ENCODE results near the gene STAMBP. TPM values are rescaled to one million over a fixed set of nuclear protein-coding genes. Genes with fewer than 3 reads are reported as not detected.

STAMBP gene
- total and polyA plus RNA-seq, 2 of the 13 experiments (the other 11 are each of a cell fraction or from before 2014, with no cell fraction given) = 49.6 to 53.2 TPM

DNA sequence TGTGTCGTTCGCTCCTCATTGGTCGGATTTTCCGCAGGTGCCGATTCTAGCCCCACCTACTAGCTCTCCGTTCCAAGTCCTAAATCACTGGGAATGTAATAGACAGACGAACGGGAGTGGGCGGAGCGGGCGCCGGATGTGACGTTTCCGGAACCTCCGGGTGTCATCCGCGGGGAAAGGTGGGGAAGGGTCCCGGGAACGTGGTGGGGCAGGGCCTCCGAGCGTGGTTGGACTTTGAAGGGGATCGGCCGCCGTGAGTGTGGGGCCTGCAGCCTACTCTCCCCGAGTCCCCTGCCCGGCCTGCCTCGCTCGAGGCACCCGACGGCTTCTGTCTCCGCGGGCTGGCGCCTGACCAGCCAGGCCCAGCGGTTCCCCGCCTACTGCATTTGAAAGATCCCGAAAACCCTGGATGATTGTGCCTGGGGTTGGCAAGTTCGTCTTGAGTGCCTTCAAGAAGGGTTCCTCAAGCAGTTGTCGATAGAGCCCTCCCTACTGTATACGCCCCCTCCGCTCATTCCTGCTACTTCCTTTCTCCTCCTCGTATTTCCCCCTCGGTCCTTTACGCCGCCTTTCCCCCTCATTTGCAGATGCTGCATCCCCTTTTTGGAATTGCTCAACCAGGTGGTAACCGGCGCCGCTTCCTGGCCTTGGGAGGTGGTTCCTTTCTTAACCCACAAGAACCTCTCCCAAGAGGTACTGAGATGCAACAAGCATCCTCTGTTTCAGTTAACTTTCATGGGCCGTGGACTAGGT lies at the start of gene STAMBP (continued):
- TF ChIP-seq, protein P1, sequence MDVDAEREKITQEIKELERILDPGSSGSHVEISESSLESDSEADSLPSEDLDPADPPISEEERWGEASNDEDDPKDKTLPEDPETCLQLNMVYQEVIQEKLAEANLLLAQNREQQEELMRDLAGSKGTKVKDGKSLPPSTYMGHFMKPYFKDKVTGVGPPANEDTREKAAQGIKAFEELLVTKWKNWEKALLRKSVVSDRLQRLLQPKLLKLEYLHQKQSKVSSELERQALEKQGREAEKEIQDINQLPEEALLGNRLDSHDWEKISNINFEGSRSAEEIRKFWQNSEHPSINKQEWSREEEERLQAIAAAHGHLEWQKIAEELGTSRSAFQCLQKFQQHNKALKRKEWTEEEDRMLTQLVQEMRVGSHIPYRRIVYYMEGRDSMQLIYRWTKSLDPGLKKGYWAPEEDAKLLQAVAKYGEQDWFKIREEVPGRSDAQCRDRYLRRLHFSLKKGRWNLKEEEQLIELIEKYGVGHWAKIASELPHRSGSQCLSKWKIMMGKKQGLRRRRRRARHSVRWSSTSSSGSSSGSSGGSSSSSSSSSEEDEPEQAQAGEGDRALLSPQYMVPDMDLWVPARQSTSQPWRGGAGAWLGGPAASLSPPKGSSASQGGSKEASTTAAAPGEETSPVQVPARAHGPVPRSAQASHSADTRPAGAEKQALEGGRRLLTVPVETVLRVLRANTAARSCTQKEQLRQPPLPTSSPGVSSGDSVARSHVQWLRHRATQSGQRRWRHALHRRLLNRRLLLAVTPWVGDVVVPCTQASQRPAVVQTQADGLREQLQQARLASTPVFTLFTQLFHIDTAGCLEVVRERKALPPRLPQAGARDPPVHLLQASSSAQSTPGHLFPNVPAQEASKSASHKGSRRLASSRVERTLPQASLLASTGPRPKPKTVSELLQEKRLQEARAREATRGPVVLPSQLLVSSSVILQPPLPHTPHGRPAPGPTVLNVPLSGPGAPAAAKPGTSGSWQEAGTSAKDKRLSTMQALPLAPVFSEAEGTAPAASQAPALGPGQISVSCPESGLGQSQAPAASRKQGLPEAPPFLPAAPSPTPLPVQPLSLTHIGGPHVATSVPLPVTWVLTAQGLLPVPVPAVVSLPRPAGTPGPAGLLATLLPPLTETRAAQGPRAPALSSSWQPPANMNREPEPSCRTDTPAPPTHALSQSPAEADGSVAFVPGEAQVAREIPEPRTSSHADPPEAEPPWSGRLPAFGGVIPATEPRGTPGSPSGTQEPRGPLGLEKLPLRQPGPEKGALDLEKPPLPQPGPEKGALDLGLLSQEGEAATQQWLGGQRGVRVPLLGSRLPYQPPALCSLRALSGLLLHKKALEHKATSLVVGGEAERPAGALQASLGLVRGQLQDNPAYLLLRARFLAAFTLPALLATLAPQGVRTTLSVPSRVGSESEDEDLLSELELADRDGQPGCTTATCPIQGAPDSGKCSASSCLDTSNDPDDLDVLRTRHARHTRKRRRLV (CRISPR knock-in tag; IDR thresholded peaks at IDR 0.05) = 0 out of 2 replicates have a peak, but pooled peaks have one; percentile 62
- no peak for TF ChIP-seq JUND (CRISPR knock-in tag; IDR thresholded peaks at IDR 0.05)
- TF ChIP-seq, protein P2, sequence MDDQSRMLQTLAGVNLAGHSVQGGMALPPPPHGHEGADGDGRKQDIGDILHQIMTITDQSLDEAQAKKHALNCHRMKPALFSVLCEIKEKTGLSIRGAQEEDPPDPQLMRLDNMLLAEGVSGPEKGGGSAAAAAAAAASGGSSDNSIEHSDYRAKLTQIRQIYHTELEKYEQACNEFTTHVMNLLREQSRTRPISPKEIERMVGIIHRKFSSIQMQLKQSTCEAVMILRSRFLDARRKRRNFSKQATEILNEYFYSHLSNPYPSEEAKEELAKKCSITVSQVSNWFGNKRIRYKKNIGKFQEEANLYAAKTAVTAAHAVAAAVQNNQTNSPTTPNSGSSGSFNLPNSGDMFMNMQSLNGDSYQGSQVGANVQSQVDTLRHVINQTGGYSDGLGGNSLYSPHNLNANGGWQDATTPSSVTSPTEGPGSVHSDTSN (CRISPR knock-in tag; IDR thresholded peaks at IDR 0.05; ENCODE audit: borderline replicate concordance) = no peak
- no peak for TF ChIP-seq ZBTB1 (CRISPR knock-in tag; IDR thresholded peaks at IDR 0.05; ENCODE audit: borderline replicate concordance)
- TF ChIP-seq, protein P3, sequence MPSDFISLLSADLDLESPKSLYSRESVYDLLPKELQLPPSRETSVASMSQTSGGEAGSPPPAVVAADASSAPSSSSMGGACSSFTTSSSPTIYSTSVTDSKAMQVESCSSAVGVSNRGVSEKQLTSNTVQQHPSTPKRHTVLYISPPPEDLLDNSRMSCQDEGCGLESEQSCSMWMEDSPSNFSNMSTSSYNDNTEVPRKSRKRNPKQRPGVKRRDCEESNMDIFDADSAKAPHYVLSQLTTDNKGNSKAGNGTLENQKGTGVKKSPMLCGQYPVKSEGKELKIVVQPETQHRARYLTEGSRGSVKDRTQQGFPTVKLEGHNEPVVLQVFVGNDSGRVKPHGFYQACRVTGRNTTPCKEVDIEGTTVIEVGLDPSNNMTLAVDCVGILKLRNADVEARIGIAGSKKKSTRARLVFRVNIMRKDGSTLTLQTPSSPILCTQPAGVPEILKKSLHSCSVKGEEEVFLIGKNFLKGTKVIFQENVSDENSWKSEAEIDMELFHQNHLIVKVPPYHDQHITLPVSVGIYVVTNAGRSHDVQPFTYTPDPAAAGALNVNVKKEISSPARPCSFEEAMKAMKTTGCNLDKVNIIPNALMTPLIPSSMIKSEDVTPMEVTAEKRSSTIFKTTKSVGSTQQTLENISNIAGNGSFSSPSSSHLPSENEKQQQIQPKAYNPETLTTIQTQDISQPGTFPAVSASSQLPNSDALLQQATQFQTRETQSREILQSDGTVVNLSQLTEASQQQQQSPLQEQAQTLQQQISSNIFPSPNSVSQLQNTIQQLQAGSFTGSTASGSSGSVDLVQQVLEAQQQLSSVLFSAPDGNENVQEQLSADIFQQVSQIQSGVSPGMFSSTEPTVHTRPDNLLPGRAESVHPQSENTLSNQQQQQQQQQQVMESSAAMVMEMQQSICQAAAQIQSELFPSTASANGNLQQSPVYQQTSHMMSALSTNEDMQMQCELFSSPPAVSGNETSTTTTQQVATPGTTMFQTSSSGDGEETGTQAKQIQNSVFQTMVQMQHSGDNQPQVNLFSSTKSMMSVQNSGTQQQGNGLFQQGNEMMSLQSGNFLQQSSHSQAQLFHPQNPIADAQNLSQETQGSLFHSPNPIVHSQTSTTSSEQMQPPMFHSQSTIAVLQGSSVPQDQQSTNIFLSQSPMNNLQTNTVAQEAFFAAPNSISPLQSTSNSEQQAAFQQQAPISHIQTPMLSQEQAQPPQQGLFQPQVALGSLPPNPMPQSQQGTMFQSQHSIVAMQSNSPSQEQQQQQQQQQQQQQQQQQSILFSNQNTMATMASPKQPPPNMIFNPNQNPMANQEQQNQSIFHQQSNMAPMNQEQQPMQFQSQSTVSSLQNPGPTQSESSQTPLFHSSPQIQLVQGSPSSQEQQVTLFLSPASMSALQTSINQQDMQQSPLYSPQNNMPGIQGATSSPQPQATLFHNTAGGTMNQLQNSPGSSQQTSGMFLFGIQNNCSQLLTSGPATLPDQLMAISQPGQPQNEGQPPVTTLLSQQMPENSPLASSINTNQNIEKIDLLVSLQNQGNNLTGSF (CRISPR knock-in tag; IDR thresholded peaks at IDR 0.05) = 0 out of 2 replicates have a peak, but pooled peaks have one; percentile 71
- no peak for TF ChIP-seq ZNF24 (IDR thresholded peaks at IDR 0.05)
- TF ChIP-seq NR2C2 (CRISPR knock-in tag; IDR thresholded peaks at IDR 0.05; ENCODE audit: borderline replicate concordance) = peak; percentile 73
- peak; percentile 90 for TF ChIP-seq SALL2 (CRISPR knock-in tag; IDR thresholded peaks at IDR 0.05)
- TF ChIP-seq ZNF598 (CRISPR knock-in tag; IDR thresholded peaks at IDR 0.05; ENCODE audit: borderline replicate concordance) = no peak; the same call in 1 of the 2 replicates
- TF ChIP-seq, protein P4, sequence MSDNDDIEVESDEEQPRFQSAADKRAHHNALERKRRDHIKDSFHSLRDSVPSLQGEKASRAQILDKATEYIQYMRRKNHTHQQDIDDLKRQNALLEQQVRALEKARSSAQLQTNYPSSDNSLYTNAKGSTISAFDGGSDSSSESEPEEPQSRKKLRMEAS (IDR thresholded peaks at IDR 0.05) = peak; percentile 95
- TF ChIP-seq ZNF451 (CRISPR knock-in tag; IDR thresholded peaks at IDR 0.05) = 0 out of 2 replicates have a peak, but pooled peaks have one; percentile 72
- peak; percentile 67 for TF ChIP-seq RNF2 (conservative IDR thresholded peaks at IDR 0.05; ENCODE audit: low read depth)
- TF ChIP-seq WIZ (CRISPR knock-in tag; IDR thresholded peaks at IDR 0.05) = peak; percentile 51; the same call in 1 of the 2 replicates
- peak; percentile 65; the same call in 1 of the 2 replicates for TF ChIP-seq STAT5B (CRISPR knock-in tag; IDR thresholded peaks at IDR 0.05)
- no peak for TF ChIP-seq RORA (CRISPR knock-in tag; IDR thresholded peaks at IDR 0.05)
- peak; percentile 93 for TF ChIP-seq ZNF607 (CRISPR knock-in tag; IDR thresholded peaks at IDR 0.05; ENCODE audit: borderline replicate concordance)
- peak; percentile 91 for TF ChIP-seq ARID2 (CRISPR knock-in tag; IDR thresholded peaks at IDR 0.05; ENCODE audit: borderline replicate concordance)
- TF ChIP-seq AHR (CRISPR knock-in tag; IDR thresholded peaks at IDR 0.05) = no peak
